Measurements from ENCODE around the gene TMEM62. TPM values are rescaled to one million over a fixed set of nuclear protein-coding genes. Genes with fewer than 3 reads are reported as not detected.

TMEM62 gene
- 10 to 100 TPM; 24.4 to 47.7 (median 30.6) TPM for total RNA-seq
- polyA plus RNA-seq, result 10 to 100 TPM; 17.7 to 35.5 (median 21.7) TPM
- long read RNA-seq, donor 1, partial matches to known transcripts, result 44 of 78 reads
- long read RNA-seq, donor 1, other reads (novel, unspliced or antisense), result 32 of 78 reads
- long read RNA-seq, donor 2, partial matches to known transcripts, result 0 of 1 reads
- long read RNA-seq, donor 2, other reads (novel, unspliced or antisense), result 0 of 1 reads

DNA sequence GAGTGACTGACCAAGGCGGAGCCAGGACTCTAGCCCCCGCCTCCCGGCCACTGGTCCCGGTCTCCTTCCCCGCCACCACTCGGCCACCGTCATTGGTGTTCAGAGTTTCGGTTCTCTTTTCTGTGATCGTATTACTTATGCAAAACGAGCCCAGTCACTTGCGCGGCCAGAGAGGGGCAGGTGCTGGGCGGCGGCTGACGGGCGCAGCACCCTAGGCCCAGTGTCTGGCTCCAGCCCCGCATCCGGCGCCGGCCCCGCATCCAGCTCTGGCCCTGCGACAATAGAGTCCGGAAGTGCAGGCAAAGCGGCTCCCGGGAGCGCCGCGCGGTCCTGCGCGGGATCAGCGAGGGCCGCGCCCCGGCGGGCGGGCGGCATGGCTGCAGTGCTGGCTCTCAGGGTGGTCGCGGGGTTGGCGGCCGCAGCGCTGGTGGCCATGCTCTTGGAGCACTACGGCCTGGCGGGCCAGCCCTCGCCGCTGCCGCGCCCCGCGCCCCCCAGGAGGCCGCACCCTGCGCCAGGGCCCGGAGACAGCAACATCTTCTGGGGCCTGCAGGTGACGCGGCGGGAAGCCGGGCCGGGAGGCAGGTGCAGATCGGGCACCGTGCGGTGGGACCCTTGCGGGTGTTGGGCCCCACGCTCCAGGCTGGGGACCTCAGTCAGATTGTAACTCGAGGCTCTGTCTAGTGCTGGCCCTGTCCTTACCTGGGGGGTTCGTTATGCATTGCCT is at the start of gene TMEM62:
Gene TMEM62, plus strand, starts transcription at position 157 of the 727 bp plus-strand sequence. Its CDS starts 217 bp downstream, at position 374.
- peaks cover 3 to 32% (median 18%) of the 10 kb centered on the region in 6 donors for H3K36me3 ChIP-seq
- peak; percentile 24 to 83 (median 73) for TF ChIP-seq POLR2A (IDR thresholded peaks at IDR 0.05)
- peak; percentile 96 for TF ChIP-seq POLR2AphosphoS5 (IDR thresholded peaks at IDR 0.05)
- TF ChIP-seq, protein P1, sequence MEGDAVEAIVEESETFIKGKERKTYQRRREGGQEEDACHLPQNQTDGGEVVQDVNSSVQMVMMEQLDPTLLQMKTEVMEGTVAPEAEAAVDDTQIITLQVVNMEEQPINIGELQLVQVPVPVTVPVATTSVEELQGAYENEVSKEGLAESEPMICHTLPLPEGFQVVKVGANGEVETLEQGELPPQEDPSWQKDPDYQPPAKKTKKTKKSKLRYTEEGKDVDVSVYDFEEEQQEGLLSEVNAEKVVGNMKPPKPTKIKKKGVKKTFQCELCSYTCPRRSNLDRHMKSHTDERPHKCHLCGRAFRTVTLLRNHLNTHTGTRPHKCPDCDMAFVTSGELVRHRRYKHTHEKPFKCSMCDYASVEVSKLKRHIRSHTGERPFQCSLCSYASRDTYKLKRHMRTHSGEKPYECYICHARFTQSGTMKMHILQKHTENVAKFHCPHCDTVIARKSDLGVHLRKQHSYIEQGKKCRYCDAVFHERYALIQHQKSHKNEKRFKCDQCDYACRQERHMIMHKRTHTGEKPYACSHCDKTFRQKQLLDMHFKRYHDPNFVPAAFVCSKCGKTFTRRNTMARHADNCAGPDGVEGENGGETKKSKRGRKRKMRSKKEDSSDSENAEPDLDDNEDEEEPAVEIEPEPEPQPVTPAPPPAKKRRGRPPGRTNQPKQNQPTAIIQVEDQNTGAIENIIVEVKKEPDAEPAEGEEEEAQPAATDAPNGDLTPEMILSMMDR (IDR thresholded peaks at IDR 0.05 in 8 of 11, conservative IDR thresholded peaks at IDR 0.05 in 3 of 11), result peak in 1 of 11 experiments; percentile 19
- DNase-seq, result peak; percentile 96
- 0 to 2% (median 0%) methylated on average over 23 to 66 of the region's 66 CpGs for WGBS, 5 donors
- H3K27ac ChIP-seq, result peak within 1 kb of the TSS; percentile 72 to 94 (median 86)
- H3K27me3 ChIP-seq (replicated peaks in 1 of 7), result no peaks in the 10 kb centered on the region
- intact Hi-C loops (cut with DNase I; ENCODE audit: low total_unique reads), result no loop called here
- peaks cover 0 to 10% (median 1%) of the 10 kb centered on the region in 8 donors for H3K9me3 ChIP-seq
- peaks cover 0 to 42% (median 21%) of the 10 kb centered on the region in 6 donors for H3K4me1 ChIP-seq
- H3K4me3 ChIP-seq, result peak within 1 kb of the TSS; percentile 66 to 94 (median 85)

DNA sequence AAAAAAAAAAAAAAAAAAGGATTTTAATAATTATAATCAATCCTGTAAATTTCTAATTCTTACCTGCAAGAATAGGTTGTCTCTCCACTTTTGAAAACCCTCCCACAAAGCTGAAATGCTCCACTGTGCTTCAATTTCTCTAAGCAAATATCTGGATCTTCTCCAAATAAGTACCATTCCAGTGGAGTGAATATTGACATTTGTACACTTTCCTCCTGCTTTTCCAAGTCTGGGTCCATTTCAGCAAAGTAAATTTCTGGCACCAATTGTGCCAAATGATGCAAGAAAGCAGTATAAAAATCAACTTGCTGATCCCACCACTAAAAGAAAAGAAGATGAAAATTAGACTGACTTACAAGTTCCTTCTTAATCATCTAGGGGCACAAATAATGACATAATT is 47.5 kb upstream of the TMEM62 start:
- Histone ChIP-seq H3K36me3 (peaks cover 0 to 66% (median 38%) of the 10 kb centered on the region in 6 donors), H3K27me3 (replicated peaks in 1 of 7) (no peaks in the 10 kb centered on the region), H3K27ac (peak overlapping the region in 1 of 8 donors; percentile 37), H3K9me3 (no peaks in the 10 kb centered on the region), H3K4me3 (no peak overlapping the region), H3K4me1 (peaks cover 0 to 60% (median 15%) of the 10 kb centered on the region in 6 donors)
- intact Hi-C loops (cut with DNase I; ENCODE audit: low total_unique reads), result no loop called here
- no peak for TF ChIP-seq POLR2A (IDR thresholded peaks at IDR 0.05)
- DNase-seq, result no peak

DNA sequence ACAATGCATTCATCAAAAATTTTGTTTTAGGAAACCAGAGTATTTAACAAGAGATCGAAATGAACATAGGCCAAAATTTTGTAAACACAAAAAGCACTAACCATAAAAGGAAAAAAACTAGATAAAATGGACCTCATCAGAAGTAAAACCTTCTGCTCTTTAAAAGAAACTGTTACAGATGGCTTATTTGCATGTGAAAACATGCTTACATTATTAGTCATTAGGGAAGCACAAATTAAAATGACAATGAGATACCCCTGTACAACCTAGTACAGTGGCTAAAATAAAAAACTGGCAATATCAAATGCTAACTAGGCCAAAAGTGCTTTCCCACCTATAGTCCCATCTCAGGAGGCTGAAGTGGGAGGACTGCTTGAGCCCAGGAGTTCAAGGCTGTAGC is 46.8 kb upstream of the TMEM62 start:
- TF ChIP-seq POLR2A (IDR thresholded peaks at IDR 0.05), result no peak
- no peak for TF ChIP-seq POLR2AphosphoS5 (IDR thresholded peaks at IDR 0.05)
- TF ChIP-seq, protein P1 (IDR thresholded peaks at IDR 0.05 in 8 of 11, conservative IDR thresholded peaks at IDR 0.05 in 3 of 11), result no peak
- no peaks in the 10 kb centered on the region for H3K27me3 ChIP-seq (replicated peaks in 1 of 7)
- H3K9me3 ChIP-seq, result no peaks in the 10 kb centered on the region
- H3K27ac ChIP-seq, result peak overlapping the region in 1 of 8 donors; percentile 3
- intact Hi-C loops (cut with DNase I; ENCODE audit: low total_unique reads), result no loop called here
- no peak for DNase-seq
- no peak overlapping the region for H3K4me3 ChIP-seq
- WGBS, 5 donors, result 62 to 79% (median 73%) methylated on average over 1 of the region's 1 CpG
- peaks cover 0 to 60% (median 15%) of the 10 kb centered on the region in 6 donors for H3K4me1 ChIP-seq
- H3K36me3 ChIP-seq, result peaks cover 0 to 66% (median 33%) of the 10 kb centered on the region in 6 donors

DNA sequence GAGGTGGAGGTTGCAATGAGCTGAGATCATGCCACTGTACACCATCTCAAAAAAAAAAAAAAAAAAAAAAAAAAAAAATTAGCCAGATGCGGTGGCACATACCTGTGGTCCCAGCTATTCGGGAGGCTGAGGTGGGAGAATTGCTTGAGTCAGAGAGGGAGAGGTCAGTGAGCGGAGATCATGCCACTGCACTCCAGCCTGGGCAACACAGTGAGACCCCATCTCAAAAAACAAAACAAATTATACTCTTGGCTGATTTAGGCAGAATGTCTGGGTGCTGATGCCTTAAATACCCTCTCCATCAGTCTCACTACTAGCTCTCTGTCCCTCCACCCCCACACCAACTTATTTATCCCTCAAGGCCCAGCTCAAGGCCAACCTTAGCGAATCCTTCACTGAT is 41.5 kb upstream of the TMEM62 start:
- intact Hi-C loops (cut with DNase I; ENCODE audit: low total_unique reads), result no loop called here
- 93 to 98% (median 96%) methylated on average over 4 of the region's 4 CpGs for WGBS, 5 donors

DNA sequence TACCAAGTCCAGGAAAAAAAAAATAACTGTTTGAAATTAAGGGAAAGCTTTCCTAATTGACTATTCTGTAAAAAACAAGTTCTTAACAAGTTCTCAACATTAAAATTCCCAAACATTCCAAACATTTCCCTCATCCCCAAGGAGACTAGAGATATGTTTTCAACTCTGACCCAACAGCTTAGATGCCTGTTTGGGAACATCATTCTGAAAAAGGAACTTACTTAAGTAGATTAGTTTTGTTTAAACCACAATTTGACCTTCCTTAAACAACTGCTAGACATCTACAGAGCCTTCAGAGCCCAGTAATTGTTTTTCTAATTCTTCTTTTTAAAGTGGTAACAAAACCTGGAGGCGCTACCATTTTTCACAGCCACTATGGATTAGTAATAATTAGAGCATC is 40.4 kb upstream of the TMEM62 start:
- intact Hi-C loops (cut with DNase I; ENCODE audit: low total_unique reads), result no loop called here
- 70 to 85% (median 74%) methylated on average over 1 of the region's 1 CpG for WGBS, 5 donors

More for the DNA sequence above, 41.5 kb upstream of the TMEM62 start:
- H3K4me1 ChIP-seq, result peaks cover 4 to 76% (median 26%) of the 10 kb centered on the region in 6 donors
- DNase-seq, result no peak
- H3K4me3 ChIP-seq, result no peak overlapping the region
- H3K27ac ChIP-seq, result peak overlapping the region in 4 of 8 donors; percentile 52 to 65 (median 54)
- no peaks in the 10 kb centered on the region for H3K27me3 ChIP-seq (replicated peaks in 1 of 7)
- no peak for TF ChIP-seq POLR2AphosphoS5 (IDR thresholded peaks at IDR 0.05)
- TF ChIP-seq POLR2A (IDR thresholded peaks at IDR 0.05), result no peak
- H3K9me3 ChIP-seq, result no peaks in the 10 kb centered on the region
- H3K36me3 ChIP-seq, result peaks cover 0 to 31% (median 1%) of the 10 kb centered on the region in 6 donors

More for the DNA sequence above, 40.4 kb upstream of the TMEM62 start:
- DNase-seq, result no peak
- H3K4me1 ChIP-seq, result peaks cover 4 to 79% (median 28%) of the 10 kb centered on the region in 6 donors
- H3K27ac ChIP-seq, result peak overlapping the region in 7 of 8 donors; percentile 18 to 65 (median 54)
- no peaks in the 10 kb centered on the region for H3K9me3 ChIP-seq
- H3K36me3 ChIP-seq, result peaks cover 0 to 39% (median 3%) of the 10 kb centered on the region in 6 donors
- H3K27me3 ChIP-seq (replicated peaks in 1 of 7), result no peaks in the 10 kb centered on the region
- no peak overlapping the region for H3K4me3 ChIP-seq
- TF ChIP-seq POLR2AphosphoS5 (IDR thresholded peaks at IDR 0.05) (no peak), POLR2A (IDR thresholded peaks at IDR 0.05) (no peak)
- TF ChIP-seq, protein P1 (IDR thresholded peaks at IDR 0.05 in 8 of 11, conservative IDR thresholded peaks at IDR 0.05 in 3 of 11), result no peak

Measured in spleen (tissue), 13 donors.